ENCODE data around the gene EPAS1.

DNA sequence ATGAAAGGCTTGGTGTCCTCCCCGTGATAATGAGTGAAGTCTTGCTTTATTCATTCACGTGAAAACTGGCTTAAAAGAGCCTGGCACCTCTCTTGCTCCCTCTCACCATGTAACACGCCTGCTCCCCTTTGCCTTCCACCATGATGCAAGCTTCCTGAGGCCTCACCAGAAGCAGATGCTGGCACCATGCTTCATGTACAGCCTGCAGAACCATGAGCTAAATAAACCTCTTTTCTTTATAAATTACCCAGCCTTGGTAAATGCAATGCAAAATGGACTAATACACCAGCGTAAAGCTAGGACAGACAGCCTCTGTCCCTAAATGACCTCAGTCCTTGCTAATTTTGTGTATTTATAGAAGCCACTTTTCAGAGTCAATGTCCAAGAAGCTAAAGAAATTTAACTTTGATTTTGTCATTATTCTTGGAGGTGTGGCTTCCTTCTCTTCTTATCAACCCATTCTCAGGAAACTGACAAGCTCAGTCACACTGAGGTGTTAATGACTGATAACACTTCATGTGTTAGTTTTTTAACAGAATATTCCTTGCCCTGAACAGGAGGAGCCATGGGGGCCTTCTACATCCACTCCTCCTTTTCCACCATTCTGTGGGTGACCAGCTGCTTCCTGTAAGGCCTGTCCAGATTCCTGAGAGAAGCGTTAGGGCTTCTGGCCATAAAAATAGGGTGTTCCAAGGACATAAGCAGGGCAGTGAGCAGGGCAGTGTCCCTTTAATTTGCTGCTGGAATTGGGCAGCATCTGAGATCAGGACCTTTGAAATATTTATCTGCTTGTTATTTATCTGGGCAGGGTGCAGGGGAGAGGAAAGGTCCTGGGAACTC is 38.0 kb upstream of the EPAS1 start:
- TF ChIP-seq, protein P1, sequence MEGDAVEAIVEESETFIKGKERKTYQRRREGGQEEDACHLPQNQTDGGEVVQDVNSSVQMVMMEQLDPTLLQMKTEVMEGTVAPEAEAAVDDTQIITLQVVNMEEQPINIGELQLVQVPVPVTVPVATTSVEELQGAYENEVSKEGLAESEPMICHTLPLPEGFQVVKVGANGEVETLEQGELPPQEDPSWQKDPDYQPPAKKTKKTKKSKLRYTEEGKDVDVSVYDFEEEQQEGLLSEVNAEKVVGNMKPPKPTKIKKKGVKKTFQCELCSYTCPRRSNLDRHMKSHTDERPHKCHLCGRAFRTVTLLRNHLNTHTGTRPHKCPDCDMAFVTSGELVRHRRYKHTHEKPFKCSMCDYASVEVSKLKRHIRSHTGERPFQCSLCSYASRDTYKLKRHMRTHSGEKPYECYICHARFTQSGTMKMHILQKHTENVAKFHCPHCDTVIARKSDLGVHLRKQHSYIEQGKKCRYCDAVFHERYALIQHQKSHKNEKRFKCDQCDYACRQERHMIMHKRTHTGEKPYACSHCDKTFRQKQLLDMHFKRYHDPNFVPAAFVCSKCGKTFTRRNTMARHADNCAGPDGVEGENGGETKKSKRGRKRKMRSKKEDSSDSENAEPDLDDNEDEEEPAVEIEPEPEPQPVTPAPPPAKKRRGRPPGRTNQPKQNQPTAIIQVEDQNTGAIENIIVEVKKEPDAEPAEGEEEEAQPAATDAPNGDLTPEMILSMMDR (conservative IDR thresholded peaks at IDR 0.05), result no peak
- TF ChIP-seq EZH2 (IDR thresholded peaks at IDR 0.05; ENCODE audit: low read depth), result no peak

All from PC-9 (cell line).